ENCODE results near the gene KRTAP5-11. TPM values are rescaled to one million over a fixed set of nuclear protein-coding genes. Genes with fewer than 3 reads are reported as not detected.
"Not testable (repeated sequence)": the region's sequence is repeated elsewhere in the genome, so short reads cannot be mapped to it uniquely, and the experiment has no call there.

Gene KRTAP5-11
- total and polyA plus RNA-seq, 2 of the 8 experiments (the other 6 are each of a cell fraction or from before 2014, with no cell fraction given), result not detected

GRCh38 chr11:71603221-71603620, 20.5 kb upstream of the KRTAP5-11 start:
- H4K91ac ChIP-seq (replicated peaks; ENCODE audit: insufficient read length, low read length); H3K9ac ChIP-seq (replicated peaks in 1 of 4; ENCODE audit: extremely low read depth in 1 of 4, low read depth in 3 of 4, low read length in 3 of 4); H2BK5ac ChIP-seq (ENCODE audit: low read depth, low read length); FAIRE-seq; H3K9me3 ChIP-seq (ENCODE audit: insufficient read depth in 2 of 2, low read depth in 1 of 2, low read length in 1 of 2); H2BK20ac ChIP-seq (ENCODE audit: low read length); H2AK5ac ChIP-seq (ENCODE audit: low read depth, low read length); H3K36me3 ChIP-seq (ENCODE audit: control insufficient read depth in 2 of 4, insufficient read depth in 4 of 4, low read length in 3 of 4); H3K14ac ChIP-seq (ENCODE audit: insufficient read length); H2BK120ac ChIP-seq (replicated peaks; ENCODE audit: low read depth, low read length); H2AFZ ChIP-seq (ENCODE audit: low read length); H3K23ac ChIP-seq (ENCODE audit: insufficient read length); H3K18ac ChIP-seq (ENCODE audit: extremely low read depth, low read length); H3K4me2 ChIP-seq (ENCODE audit: insufficient read depth in 1 of 2, low read depth in 2 of 2, low read length in 2 of 2); H4K5ac ChIP-seq (ENCODE audit: insufficient read length, low read depth, low read length); H3K23me2 ChIP-seq (ENCODE audit: low read depth, low read length); H3K27ac ChIP-seq (ENCODE audit: low read depth, low read length); H3K4me1 ChIP-seq (replicated peaks in 1 of 4; ENCODE audit: control insufficient read depth in 3 of 4, insufficient read depth in 4 of 4, low read length in 3 of 4); H2BK12ac ChIP-seq (ENCODE audit: low read depth, low read length); H3K79me2 ChIP-seq (ENCODE audit: control insufficient read depth in 1 of 2, insufficient read depth in 2 of 2, low read length in 2 of 2); POLR2A ChIA-PET (ENCODE audit: partially characterized antibody); H3K4ac ChIP-seq (replicated peaks; ENCODE audit: insufficient read length, low read depth, low read length); H3K56ac ChIP-seq (replicated peaks; ENCODE audit: insufficient read length, low read depth, low read length); H3K79me1 ChIP-seq (ENCODE audit: low read depth, low read length); H4K20me1 ChIP-seq (replicated peaks in 1 of 2; ENCODE audit: control insufficient read depth in 1 of 2, insufficient read depth in 2 of 2, low read length in 2 of 2); H4K8ac ChIP-seq (ENCODE audit: extremely low read depth, insufficient read depth, low read length); CTCF ChIA-PET (ENCODE audit: partially characterized antibody); H2BK15ac ChIP-seq (ENCODE audit: low read length); H3K4me3 ChIP-seq (ENCODE audit: extremely low read depth in 1 of 4, insufficient read depth in 2 of 4, low read depth in 3 of 4, low read length in 4 of 4); DNase-seq (ENCODE audit: low read depth in 1 of 2, low spot score in 2 of 2): not testable (repeated sequence)
- H3K27me3 ChIP-seq (replicated peaks in 1 of 4; ENCODE audit: control insufficient read depth in 3 of 4, extremely low read depth in 1 of 4, insufficient read depth in 3 of 4, low read length in 3 of 4), result peaks cover 9 to 23% (median 16%) of the 10 kb centered on the region in 4 experiments
- 82% methylated on average over 8 of the region's 11 CpGs; no CpG with 5 or more reads in 1 of the 2 experiments for WGBS, 2 experiments (ENCODE audit: extremely low coverage in 1 of 2, insufficient coverage in 1 of 2, insufficient read length in 1 of 2, insufficient replicate concordance in 2 of 2, low coverage in 1 of 2, low lambda C conversion rate in 2 of 2, missing lambda C conversion rate in 1 of 2)

GRCh38 chr11:71589546-71589920, 6.9 kb upstream of the KRTAP5-11 start:
- H4K8ac ChIP-seq (ENCODE audit: extremely low read depth, insufficient read depth, low read length); H2BK20ac ChIP-seq (ENCODE audit: low read length); H3K27ac ChIP-seq (ENCODE audit: low read depth, low read length); H2BK12ac ChIP-seq (ENCODE audit: low read depth, low read length); DNase-seq (ENCODE audit: low read depth in 1 of 2, low spot score in 2 of 2); H2AK5ac ChIP-seq (ENCODE audit: low read depth, low read length); H4K91ac ChIP-seq (replicated peaks; ENCODE audit: insufficient read length, low read length); H2AFZ ChIP-seq (ENCODE audit: low read length); H3K14ac ChIP-seq (ENCODE audit: insufficient read length); H3K23me2 ChIP-seq (ENCODE audit: low read depth, low read length); H4K5ac ChIP-seq (ENCODE audit: insufficient read length, low read depth, low read length); H3K18ac ChIP-seq (ENCODE audit: extremely low read depth, low read length); H3K4me2 ChIP-seq (ENCODE audit: insufficient read depth in 1 of 2, low read depth in 2 of 2, low read length in 2 of 2); H2BK15ac ChIP-seq (ENCODE audit: low read length); H3K56ac ChIP-seq (replicated peaks; ENCODE audit: insufficient read length, low read depth, low read length); H3K23ac ChIP-seq (ENCODE audit: insufficient read length); H3K36me3 ChIP-seq (ENCODE audit: control insufficient read depth in 2 of 4, insufficient read depth in 4 of 4, low read length in 3 of 4); FAIRE-seq; H2BK5ac ChIP-seq (ENCODE audit: low read depth, low read length); H3K9me3 ChIP-seq (ENCODE audit: insufficient read depth in 2 of 2, low read depth in 1 of 2, low read length in 1 of 2); H4K20me1 ChIP-seq (replicated peaks in 1 of 2; ENCODE audit: control insufficient read depth in 1 of 2, insufficient read depth in 2 of 2, low read length in 2 of 2); H2BK120ac ChIP-seq (replicated peaks; ENCODE audit: low read depth, low read length); H3K79me1 ChIP-seq (ENCODE audit: low read depth, low read length); H3K4ac ChIP-seq (replicated peaks; ENCODE audit: insufficient read length, low read depth, low read length); H3K9ac ChIP-seq (replicated peaks in 1 of 4; ENCODE audit: extremely low read depth in 1 of 4, low read depth in 3 of 4, low read length in 3 of 4); POLR2A ChIA-PET (ENCODE audit: partially characterized antibody); H3K79me2 ChIP-seq (ENCODE audit: control insufficient read depth in 1 of 2, insufficient read depth in 2 of 2, low read length in 2 of 2); H3K4me3 ChIP-seq (ENCODE audit: extremely low read depth in 1 of 4, insufficient read depth in 2 of 4, low read depth in 3 of 4, low read length in 4 of 4); H3K4me1 ChIP-seq (replicated peaks in 1 of 4; ENCODE audit: control insufficient read depth in 3 of 4, insufficient read depth in 4 of 4, low read length in 3 of 4); H3K27me3 ChIP-seq (replicated peaks in 1 of 4; ENCODE audit: control insufficient read depth in 3 of 4, extremely low read depth in 1 of 4, insufficient read depth in 3 of 4, low read length in 3 of 4): not testable (repeated sequence)
- 79% methylated on average over 7 of the region's 8 CpGs; no CpG with 5 or more reads in 1 of the 2 experiments for WGBS, 2 experiments (ENCODE audit: extremely low coverage in 1 of 2, insufficient coverage in 1 of 2, insufficient read length in 1 of 2, insufficient replicate concordance in 2 of 2, low coverage in 1 of 2, low lambda C conversion rate in 2 of 2, missing lambda C conversion rate in 1 of 2)
- CTCF ChIA-PET (ENCODE audit: partially characterized antibody), result interaction anchor here (1.2 to 1.6 kb wide), 2 partner anchors 13 to 476 kb away, joined by 3 to 4 read pairs; no protein-coding TSS in a partner anchor

Measured in H1 (cell line).